ENCODE data around the gene HMGXB4.

GRCh38 chr22:35230417-35230816 is 26.9 kb upstream of the HMGXB4 start:
- TF ChIP-seq CTCF (IDR thresholded peaks at IDR 0.05; ENCODE audit: borderline replicate concordance, extremely low read depth, low read length, poor library complexity, severe bottlenecking) (no peak), EZH2 (IDR thresholded peaks at IDR 0.05; ENCODE audit: borderline replicate concordance, low read depth, low read length, severe bottlenecking) (no peak)

Measured in DND-41 (cell line).